Colon (tissue), 2 donors: ENCODE results near the gene TLDC2.
"Not testable (repeated sequence)": the region's sequence is repeated elsewhere in the genome, so short reads cannot be mapped to it uniquely, and the experiment has no call there.

ENCODE experiments used
- FAIRE-seq: peaks from 2 replicates; lab custom pipeline; 2012; peaks lifted over from hg19 to GRCh38; lab: Jason Lieb, UNC
- donor health status: control.
- donor health status: control.

The TLDC2 gene

DNA sequence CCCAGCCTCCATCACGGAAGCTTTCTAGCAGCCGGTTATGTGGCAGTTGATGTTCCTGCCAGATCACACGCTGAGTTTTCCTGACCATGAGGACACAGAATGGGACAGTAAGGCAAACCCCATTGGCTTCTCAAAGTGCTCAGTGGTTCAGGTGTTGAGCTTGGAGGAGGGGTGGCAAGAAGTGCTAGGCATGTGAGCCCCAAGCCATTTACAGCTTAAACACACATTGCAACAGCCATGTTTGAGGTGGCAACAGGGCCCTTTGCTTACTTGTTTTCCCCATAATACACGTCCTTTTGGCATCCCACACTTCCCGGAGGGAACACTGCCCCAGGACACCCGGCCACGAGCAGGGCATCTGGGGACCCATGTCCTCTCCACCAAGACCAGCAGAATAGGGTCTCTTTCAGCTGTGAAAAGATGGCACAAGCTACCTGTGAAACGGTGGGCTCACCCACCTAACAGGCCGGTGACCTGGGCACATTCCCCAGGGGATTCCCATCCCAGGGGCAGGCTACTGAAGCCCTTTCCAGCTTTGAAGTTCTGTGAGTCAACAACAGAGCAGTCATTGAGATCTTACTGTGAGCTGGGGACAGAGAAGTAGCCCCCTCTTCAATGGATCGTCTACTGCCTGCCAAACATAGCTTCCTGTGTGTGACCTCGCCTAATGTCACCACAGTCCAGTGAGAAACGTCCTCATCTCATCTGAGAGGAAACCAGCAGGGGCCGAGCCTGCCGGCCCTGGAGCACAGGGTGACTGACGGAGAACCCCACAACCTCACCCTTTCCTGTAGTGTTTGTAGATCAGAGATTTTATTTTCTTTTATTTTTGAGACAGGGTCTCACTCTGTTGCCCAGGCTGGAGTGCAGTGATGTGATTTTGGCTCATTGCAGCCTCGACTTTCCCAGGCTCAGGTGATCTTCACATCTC, 4.0 kb upstream of the TLDC2 start:
- FAIRE-seq: no peak

DNA sequence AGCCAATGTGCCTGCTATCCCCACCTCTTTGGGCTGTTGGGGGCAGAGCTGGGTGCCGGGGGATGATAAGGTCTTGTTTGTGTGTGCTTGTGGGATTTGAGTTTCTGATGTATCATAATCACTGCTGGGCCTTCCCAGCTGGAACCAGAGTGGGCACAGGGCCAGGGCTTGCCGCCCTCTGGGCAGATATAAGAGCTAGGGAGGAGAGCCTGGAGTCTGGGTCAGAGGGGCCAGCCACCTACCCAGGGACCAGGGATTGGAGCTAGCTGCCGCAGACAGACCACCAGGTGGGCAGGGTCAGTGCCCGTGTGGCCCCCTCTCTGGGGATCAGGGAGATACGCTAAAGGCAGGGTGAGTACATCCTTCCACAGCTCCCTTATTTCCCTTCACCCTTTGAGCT, 3.1 kb upstream of the TLDC2 start:
- FAIRE-seq: no peak

DNA sequence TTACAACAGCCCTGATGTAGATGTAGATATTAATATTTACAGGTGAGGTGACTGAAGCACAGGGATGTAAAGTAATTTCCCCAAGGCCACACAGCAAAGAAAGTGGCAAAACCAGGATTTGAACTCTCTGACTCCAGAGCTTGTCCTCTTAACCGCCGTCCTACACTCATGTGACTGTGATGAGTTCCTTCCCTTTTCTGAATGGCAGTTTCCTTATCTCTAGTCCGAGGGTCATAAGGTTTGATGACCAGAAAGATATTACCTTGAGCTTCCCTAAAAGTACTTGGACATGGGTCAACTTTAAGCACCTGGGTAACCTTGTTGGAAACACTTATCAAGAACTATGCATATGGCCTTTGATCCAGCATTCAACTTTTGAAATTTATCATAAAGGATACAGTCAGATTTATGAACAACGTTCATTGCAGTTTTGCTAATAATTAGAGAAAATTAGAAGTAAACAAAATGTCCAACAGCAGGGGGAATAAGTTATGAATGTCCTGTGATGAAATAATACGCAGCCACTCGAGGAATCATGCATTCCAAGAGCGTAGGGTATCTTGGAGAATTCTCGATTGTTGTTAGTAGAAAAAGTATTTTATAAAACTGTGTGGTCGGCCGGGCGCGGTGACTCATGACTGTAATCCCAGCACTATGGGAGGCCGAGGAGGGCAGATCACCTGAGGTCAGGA, 2.3 kb upstream of the TLDC2 start:
- no peak for FAIRE-seq

DNA sequence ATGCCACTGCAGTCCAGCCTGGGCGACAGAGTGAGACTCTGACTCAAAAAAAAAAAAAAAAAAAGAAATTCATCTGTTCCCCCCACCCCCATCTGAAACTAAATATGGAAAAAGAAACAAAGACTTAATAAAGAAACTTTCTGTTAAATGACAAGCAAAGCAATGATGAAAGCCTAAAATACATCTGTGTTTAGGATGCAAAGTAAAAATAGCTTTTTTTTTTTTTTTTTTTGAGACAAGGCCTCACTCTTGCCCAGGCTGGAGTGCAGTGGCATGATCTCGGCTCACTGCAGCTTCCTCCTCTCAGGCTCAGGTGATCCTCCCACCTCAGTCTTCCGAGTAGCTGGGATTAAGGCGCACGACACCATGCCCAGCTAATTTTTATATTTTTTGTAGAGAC, 845 bp upstream of the TLDC2 start:
- not testable (repeated sequence) for FAIRE-seq

DNA sequence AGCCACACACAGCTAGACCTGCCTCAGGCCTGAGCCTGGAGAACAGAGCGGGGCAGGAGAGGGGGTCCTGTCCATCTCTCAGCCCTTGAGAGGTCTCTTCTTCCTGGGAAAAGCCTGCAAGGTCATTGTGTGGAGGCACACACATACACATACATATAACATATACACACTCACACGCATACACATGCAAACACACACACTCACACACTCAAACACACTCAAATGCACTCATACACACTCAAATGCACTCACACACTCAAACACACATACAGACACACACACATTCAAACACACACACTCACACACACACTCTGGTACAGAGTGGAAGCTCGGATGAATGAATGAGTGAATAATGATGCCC, 515 bp downstream of the TLDC2 start:
- no peak for FAIRE-seq

DNA sequence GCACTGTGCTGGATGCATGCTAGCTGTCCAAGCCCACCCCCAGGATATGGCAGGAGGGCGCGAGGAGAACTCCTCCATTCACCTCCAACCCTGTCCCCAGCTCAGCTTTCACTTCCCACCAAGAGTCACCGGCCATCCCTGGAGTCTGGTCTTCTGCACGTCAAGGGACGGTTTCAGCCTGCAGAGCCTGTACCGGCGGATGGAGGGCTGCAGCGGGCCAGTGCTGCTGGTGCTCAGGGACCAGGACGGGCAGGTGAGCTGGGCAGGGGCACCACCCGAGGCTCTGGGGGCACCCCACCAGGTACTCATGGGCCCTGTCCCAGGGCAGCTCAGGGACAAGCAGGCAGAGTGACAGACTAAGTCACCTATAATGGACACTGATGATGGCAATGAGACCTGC, 3.0 kb downstream of the TLDC2 start:
- FAIRE-seq: no peak

DNA sequence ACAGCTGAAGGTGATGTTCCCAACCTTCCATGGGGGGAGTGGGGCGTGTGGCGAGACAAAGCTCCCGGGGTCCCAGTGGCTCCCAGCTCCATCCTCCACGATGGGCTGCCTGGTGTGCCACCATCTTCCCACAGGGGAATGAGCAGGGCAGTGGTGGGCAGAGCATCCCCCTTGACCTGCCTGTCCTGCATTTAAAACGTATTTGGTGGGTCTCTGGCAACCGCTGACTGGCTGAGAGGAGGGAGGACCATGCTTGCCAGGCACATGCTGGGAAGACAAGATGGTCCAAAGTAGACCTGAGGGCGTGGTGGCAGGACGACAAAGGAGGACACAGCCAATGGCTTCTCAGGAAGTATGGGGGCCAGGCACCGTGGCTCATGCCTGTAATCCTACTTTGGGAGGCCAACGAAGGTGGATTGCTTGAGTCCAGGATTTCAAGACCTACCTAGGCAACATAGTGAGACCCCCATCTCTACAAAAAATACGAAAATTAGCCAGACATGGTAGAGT, 4.9 kb downstream of the TLDC2 start:
- FAIRE-seq: no peak

DNA sequence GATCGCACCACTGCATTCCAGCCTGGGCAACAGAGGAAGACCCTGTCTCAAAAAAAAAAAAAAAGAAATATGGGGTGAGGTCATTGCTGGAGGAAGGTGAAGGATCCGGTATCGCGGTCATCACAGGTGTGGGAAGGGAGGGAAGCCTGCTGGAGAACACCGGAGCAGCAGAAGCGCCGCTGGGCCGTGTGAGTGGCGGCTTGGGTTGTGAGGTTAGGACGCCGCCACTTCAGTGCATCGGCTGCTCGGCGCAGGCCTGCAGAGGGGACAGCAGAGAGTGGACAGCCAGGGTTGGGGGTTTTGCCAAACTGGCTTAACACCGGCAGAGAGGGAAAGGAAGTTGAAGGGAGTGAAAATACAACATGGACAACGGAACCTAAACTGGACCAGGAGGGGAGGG, 5.4 kb downstream of the TLDC2 start:
- no peak for FAIRE-seq

DNA sequence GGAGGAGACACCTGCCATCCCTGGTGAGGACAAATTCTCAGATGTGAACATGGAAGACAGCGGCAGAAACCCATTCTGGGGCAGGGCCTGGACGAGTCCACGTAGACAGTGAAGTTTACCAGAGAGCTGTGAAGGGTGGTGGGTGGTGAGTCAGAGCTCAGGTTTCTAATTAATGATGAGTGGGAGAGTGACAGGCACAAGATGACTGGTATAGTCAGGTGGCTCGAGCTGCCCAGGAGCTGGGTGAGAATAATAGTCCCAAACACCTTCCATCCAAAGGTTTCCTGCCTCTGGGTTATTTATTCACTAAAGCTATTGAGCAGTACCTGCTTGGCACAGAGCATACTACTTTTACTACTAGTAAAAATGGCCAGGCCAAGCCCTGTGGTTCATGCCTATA, 6.0 kb downstream of the TLDC2 start:
- FAIRE-seq: no peak

DNA sequence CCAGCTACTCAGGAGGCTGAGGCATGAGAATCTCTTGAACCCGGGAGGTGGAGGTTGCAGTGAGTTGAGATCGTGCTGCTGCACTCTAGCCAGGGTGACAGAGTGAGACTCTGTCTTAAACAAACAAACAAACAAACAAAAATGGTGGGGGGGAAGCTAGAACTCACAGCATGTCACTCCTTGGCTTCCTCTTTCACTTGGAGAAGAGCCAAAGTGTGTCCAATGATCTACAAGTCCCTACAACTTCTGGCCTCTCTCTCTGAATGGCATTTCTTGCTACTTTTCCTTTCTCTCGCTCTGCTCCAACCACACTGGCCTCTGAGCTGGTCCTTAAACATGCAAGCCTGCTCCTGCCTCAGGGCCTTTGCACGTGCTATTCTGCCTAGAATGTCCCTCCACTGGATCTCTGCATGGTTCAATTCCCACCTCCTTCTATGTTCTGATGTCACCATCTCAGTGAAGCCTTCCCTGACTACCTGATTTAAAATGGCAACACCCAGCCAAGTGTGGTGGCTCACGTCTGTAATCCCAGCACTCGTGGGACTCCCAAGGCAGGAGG, 8.1 kb downstream of the TLDC2 start:
- FAIRE-seq: no peak

DNA sequence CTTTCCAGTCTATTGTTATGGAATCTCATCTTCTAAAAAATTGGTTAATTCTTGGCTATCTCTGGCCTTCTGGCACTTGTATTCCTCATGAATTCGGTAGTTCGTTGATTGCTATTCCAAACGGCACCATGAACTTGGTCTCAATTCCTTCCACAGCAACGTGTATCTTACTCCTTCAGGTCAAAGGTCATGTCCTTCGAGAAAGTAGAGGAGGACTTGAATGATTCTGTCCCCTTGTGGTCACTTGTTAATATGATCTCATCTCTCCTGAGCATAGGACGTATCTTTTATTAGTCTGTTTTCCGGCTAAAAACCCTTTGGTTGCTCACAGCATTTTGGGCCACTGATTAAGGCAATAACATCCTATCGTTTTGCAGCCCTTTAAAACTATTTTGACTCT, 9.4 kb downstream of the TLDC2 start:
- FAIRE-seq: no peak

DNA sequence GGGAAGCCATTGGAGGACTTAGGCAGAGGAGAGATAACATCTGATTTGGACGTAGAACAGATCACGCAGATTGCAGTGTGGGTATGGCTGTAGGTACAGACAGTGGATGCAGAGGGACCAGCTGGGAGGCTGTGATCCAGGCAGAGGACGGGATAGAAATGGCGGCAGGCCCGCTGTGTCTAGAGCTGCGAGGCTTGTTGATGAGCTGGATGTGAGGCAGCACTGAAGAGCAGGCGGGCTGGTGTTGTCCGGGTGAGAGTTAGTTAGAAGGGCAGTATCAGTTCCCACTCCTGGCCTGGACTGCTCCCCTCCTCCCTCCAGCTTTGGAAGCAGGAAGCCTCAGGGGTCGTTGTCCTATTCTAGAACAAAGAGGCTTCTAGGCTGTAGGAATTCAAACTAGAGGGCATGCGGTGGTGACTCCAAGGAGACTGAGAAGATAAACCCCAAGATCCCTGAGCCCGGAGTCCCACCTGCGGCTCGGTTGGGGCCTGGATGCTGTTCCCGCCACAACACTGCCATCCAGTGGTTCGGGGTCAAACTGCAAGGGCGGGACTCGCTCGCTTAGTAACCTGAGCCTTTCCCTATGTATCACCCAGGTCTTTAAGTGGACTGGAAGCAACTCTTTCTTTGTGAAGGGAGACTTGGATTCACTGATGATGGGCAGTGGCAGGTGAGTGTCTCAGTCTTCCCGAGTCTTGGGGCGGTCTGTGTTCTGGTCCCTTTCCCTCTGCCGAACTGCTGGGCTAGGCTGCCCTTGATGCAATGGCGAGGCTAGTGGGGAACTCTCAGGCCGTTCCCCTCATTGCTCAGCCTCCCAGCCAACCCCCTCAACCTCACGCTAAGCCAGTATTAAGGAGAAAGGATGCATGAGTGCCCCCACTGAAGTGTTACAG, 11.2 kb downstream of the TLDC2 start:
- FAIRE-seq: no peak

DNA sequence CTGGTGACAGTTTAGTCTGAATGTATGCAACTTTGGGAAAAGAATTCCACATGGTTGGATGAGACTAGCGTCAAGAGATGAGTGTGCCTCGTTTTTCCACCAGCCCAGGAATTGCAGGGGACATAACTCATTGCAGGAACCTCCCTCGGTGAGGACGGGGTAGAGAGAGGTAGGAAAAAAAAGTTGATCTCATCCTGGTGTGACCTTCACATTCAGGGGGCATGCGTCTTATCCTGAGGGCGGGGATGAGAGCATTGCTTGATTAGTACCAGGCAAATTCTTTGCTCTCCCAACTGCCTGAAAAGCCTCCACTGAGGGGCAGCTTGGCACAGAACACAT, 11.8 kb downstream of the TLDC2 start:
- FAIRE-seq: no peak

DNA sequence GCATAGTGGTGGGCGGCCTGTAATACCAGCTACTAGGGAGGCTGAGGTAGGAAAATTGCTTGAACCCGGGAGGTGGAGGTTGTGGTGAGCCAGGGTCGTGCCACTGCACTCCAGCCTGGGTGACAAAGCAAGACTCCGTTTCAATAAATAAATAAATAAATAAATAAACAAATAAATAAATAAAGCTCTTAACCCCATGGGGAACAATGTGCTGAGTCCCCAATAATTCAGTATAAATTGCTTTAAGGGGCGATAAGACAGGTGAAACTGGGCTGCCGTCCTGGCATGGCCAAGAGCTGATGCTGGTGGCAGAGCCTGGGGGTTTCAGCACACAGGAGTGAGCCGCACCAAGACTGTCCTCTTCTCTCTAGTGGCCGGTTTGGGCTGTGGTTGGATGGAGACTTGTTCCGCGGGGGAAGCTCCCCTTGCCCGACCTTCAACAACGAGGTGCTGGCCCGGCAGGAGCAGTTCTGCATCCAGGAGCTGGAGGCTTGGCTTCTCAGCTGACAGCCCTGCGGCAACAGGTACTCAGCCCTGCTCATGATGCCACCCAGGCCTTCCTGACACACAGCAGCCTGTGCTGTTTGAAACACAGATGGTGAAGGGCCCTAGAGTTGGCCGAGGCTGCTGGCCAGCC, 13.1 kb downstream of the TLDC2 start:
- no peak for FAIRE-seq

DNA sequence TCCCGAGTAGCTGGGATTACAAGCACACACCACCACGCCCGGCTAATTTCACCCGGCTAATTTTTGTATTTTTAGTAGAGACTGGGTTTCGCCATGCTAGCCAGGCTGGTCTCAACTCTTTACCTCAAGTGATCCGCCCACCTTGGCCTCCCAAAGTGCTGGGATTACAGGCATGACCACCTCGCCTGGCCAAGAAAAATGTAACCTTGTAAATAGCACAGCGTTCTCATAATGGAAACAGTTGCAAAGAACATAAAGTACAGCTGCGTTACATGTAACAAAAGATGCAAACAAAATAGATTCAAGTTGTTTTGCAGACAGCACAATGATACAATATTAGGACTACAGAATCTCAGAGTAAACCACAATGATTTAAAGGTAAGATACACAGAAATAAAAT, 14.6 kb downstream of the TLDC2 start:
- no peak for FAIRE-seq

DNA sequence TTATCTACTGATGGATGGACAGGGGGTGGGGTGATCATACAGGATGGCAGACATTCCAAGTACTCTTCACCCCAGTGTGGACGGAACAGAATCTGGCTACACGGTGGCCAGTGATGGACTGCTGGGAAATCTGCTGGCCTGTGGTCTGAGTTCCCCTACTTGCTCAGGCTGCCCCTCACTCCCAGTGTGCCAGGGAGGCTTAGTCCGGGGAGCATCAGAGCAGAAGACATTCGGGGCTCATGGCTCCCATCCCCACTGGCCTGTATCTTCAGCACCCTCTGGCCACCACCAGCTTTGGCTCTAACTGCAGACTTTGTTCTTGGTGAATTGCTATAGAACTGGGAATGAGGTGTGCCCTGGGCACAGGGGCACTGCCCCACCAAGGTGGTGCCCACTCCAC, 15.3 kb downstream of the TLDC2 start:
- FAIRE-seq: no peak

DNA sequence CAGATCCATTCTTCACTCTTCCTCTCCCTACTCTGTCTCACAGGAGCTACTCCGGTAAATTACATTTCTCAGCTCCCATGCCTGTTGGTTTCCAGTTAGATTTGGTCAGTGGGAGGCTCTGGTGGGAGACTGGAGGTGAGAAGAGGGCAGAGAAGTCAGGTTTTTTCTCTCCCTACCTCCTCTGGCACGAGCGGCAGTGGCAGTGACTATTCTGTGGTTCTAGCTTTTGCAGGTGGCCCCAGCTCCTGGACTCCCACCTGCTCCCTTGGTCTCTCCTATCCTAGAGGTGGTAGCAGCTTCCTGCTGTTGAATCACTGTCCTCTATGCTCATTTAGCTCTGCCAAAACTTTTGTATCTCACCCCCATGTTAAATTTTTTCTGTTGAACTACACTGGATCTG, 17.9 kb downstream of the TLDC2 start:
- no peak for FAIRE-seq

DNA sequence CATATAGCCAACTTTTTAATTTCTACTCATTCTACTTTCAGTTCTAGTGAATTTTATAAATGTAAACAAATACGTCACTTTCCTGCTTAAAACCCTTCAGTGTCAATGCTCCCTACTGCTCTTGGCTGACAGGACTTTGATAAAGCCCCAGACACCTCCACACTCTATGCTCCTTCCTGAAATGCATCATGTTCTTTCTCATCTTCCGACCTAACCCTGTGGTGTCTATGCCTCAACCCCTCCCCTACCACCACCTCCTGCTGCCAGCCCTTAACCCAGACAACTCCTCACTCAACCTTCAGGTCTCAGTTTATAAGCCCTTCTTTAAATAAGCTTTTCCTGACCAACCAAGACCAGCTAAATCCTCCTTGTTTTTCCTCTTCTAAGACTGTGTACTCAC, 19.1 kb downstream of the TLDC2 start:
- FAIRE-seq: no peak

DNA sequence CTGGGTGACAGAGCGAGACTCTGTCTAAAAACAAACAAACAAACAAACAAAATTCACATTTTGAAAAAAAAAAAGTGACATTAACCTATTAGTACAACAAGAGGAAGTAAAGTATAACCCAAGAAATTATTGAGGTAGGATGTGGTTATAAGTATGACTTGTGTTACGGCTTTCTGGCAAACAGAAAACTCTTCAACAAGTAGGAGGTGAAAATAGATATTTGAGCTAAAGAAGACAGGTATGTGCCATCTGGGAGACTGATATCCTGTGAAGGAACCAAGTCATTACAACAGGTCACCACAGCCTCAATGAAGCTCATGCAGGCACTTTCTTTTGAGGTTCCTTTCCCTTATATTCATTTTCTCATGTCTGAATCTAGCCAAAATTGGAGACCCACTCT, 28.8 kb downstream of the TLDC2 start:
- FAIRE-seq: no peak

DNA sequence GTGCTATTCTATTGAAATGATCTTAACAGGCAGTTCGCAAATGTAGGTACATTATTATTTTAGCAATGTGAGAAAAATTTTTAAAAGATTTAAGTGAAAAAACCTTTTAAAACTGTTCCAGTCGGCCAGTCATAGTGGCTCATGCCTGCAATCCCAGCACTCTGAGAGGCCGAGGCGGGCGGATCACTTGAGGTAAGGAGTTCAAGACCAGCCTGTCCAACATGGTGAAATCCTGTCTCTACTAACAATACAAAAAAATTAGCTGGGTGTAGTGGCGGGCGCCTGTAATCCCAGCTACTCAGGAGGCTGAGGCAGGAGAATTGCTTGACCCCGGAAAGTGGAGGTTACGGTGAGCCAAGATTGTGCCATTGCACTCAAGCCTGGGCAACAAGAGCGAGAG, 29.6 kb downstream of the TLDC2 start:
- not testable (repeated sequence) for FAIRE-seq

DNA sequence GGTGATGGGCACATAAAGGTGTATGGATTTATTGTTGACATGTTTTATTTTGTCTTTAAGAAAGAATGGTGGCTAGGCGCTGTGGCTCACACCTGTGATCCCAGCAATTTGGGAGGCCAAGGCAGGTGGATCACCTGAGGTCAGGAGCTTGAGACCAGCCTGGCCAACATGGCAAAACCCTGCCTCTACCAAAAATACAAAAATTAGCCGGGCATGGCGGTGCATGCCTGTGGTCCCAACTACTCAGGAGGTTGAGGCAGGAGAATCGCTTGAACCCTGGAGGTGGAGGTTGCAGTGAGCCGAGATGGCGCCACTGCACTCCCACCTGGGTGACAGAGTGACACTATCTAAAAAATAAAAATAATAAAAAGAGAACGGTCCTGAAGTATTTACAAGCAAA, 30.1 kb downstream of the TLDC2 start:
- not testable (repeated sequence) for FAIRE-seq

DNA sequence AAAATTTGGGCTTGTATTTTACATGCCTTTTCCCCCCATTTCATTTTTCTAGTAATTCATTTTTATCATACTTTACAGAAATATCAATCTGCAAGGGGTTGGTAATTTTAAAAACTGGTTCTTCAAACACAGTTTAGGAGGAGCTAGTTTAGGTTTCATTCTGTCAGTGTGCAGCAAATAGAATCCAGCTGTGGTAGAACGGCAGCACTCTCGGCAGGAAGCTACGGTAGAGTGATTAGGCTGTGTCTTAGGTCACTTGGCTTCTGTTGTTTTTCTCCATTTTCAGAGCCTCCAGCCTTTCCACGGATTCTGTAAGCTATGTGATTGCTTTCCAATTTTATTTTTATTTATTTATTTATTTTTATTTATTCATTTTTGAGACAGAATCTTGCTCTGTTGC, 32.7 kb downstream of the TLDC2 start:
- FAIRE-seq: no peak
